HG03175 (cell line): ENCODE data around the gene TMEM154.

ENCODE experiments used
- ATAC-seq: cut with Tn5 transposase; IDR thresholded peaks from one replicate; pipeline ENCODE4 v1.9.1; 2021; ENCODE audit warnings: mild to moderate bottlenecking, moderate library complexity; ENCODE audit not compliant: unreplicated experiment

Gene TMEM154, protein sequence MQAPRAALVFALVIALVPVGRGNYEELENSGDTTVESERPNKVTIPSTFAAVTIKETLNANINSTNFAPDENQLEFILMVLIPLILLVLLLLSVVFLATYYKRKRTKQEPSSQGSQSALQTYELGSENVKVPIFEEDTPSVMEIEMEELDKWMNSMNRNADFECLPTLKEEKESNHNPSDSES

DNA sequence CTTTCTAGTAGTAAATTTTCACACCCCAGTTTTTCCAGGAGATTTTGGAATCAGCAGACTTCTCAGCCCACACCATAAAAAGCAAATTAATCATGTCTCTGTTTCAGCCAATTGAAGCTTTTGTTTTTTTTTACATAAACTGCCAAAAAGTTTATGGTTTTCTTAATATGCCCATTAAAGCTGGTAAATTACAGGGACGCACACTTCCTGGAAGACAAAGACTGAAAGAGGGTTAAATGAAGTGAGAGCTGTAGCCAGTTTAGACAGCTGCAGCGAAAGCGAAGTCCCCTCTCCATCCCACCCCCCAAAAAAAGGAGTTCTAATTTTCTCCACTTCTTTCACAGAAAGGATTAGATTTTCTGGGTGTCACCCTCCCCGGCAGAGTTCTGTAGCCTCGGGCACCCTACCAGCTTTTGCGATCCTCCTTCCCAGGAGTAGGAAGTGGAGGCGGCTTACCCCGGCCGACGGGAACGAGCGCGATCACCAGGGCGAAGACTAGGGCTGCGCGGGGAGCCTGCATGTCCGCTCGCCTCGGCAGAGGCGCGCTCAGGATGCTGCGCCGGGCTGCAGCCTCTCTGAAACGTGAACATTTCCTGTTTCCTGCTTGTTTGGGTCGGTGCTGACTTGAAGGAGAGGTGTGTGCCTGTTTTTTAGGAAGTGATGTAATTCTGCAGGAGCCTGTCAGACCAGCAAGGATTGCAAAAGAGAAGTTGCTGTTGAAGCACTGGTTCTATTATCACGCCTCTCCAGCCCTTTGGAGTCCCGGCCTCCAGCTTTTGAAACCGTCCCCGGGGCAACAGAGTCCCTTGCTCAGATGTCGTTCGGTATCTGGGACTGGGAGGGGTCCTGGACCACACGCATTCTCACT lies at the start of gene TMEM154:
TMEM154 (minus strand) TSS at position 584 of the 868 bp plus-strand sequence; CDS start at position 520, 64 bp downstream.
- peak; percentile 87 for ATAC-seq

GRCh38 chr4:152729466-152729865 lies 49.7 kb upstream of the TMEM154 start:
- no peak for ATAC-seq

- no peak for ATAC-seq
Observed at GRCh38 chr4:152728343-152728742, 48.5 kb upstream of the TMEM154 start.

DNA sequence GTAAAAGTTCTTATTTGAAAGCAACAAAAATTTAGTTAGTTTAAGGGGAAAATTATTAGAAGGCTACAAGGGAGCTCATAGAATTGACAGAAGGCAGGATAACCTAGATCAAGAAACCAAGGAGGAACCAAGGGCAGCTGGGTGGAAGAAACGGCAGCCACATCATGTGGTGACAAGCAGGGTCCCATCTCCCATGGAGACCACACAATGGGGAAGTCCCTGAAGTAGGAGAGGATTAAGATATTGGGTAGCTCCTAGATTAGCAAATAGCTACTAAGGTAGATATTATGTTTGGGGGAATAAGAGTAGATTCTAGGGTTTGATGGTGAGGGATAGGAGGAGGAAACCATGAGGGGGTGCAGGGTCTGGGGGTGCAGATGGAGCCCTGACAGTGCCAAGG lies 48.0 kb upstream of the TMEM154 start:
- no peak for ATAC-seq

GRCh38 chr4:152724494-152724893 lies 44.7 kb upstream of the TMEM154 start:
- no peak for ATAC-seq

- ATAC-seq: no peak
Observed at GRCh38 chr4:152723236-152723635, 43.4 kb upstream of the TMEM154 start.

GRCh38 chr4:152719801-152720556 lies 40.2 kb upstream of the TMEM154 start:
- no peak for ATAC-seq

DNA sequence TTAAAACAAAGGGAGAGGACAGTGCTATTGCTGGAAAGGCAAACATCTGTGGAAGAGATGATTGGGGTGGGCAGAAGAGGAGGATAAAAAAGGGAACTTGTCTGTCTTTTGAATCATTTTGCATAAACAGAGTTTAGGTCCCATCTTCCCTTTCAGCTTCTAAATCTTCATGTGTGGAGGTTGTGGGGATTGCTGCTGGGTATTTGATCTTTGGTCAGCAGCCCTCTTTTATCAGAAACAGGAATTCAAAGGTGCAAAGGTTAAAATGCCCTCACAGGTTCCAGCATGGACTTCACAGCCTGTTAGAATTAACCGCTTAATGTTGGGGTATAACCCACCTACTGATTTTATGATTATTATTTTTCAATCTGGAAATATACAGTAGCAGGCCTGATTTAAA lies 39.5 kb upstream of the TMEM154 start:
- no peak for ATAC-seq

GRCh38 chr4:152715076-152715475 lies 35.3 kb upstream of the TMEM154 start:
- no peak for ATAC-seq

GRCh38 chr4:152713951-152714705 lies 34.3 kb upstream of the TMEM154 start:
- ATAC-seq: no peak

GRCh38 chr4:152709675-152710438 lies 30.1 kb upstream of the TMEM154 start:
- ATAC-seq: no peak

- no peak for ATAC-seq
Observed at GRCh38 chr4:152708796-152709195, 29.0 kb upstream of the TMEM154 start.

DNA sequence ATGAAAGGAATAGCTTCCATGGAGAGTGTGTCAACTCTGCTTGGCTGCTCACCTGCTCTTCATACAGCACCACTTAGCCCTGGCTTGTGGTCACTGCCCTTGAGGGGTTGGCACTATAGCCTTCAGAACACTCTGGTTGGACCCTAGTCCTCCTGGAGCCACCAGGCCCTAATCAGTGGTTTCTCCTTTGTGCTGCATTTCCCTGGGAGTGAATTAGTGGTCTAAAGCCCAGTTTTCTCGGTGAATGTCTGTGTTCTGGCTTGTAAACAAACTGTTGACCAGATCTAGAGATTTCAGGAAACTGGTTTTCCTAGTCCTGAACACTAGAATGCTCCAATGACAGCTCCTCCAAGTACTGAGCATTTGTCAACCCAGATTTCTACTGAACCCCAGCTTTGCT lies 28.6 kb upstream of the TMEM154 start:
- no peak for ATAC-seq

- ATAC-seq: no peak
Observed at GRCh38 chr4:152707632-152708031, 27.8 kb upstream of the TMEM154 start.

- ATAC-seq: no peak
Observed at GRCh38 chr4:152705903-152706302, 26.1 kb upstream of the TMEM154 start.

DNA sequence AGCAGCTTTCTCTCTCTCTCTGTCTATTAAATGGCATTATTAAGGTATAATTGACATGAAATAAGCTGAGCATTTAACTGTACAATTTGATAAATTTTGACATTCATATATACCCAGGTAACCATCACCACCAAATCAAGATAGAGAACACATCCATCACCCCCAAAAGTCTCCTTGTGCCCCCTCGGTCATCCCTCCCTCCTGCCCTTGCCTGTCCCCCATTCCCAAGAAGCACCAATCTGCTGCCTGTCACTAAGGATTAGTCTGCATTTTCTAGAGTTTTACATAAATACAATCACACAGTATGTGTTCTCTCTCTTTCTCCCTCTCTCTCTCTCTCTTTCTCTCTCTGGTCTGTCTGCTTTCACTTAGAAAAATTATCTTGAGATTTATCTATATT lies 25.0 kb upstream of the TMEM154 start:
- ATAC-seq: no peak

- no peak for ATAC-seq
Observed at GRCh38 chr4:152700151-152700550, 20.4 kb upstream of the TMEM154 start.

DNA sequence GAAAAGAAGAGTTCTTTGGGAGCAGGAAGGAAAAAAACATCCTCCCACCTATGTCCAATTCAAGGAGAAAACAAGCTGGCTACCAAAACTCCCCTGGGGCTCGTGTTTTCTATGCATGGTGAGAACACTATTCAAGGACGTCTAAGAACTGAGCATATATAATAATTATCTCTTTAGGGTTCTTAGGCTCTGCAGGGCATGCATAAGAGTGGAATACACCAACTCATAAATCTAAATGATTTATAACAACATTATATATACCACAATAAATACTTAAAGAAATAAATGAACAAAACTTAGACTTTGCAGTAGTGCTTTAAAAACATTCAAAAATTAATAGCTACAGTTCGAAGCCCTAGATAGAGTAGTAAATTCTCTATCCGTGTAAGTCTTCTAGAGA lies 19.5 kb upstream of the TMEM154 start:
- no peak for ATAC-seq

GRCh38 chr4:152698089-152698499 lies 18.3 kb upstream of the TMEM154 start:
- ATAC-seq: no peak
